Right atrium auricular region (tissue), 2 donors: Measurements from ENCODE around the gene MADD. TPM values are rescaled to one million over a fixed set of nuclear protein-coding genes. Genes with fewer than 3 reads are reported as not detected.

Experiments used
- DNase-seq: peaks from one replicate; pipeline ENCODE4 v3.0.0-alpha.2; 2019; ENCODE audit warnings: low spot score
- H3K27ac ChIP-seq, 2 donors: fragments of 200-600 bp; sonication (generic); 1 replicate in 1 of 2; 2 replicates in 1 of 2; pipeline ENCODE4 v1.5.1; 2016 to 2019
- H3K27me3 ChIP-seq, 2 donors: fragments of 200-600 bp; sonication (generic); one replicate each; pipeline versions ENCODE4 v1.5.1 to v1.6.0; 2017 to 2019
- H3K36me3 ChIP-seq: fragments of 200-600 bp; sonication (generic); one replicate; pipeline ENCODE4 v1.5.1; 2016
- H3K4me1 ChIP-seq, 2 donors: fragments of 200-600 bp; sonication (generic); one replicate each; pipeline versions ENCODE4 v1.5.1 to v1.6.0; 2017 to 2019
- H3K4me3 ChIP-seq, 2 donors: fragments of 200-600 bp; sonication (generic); 1 replicate in 1 of 2; 2 replicates in 1 of 2; pipeline ENCODE4 v1.5.1; 2017 to 2019; ENCODE audit warnings: mild to moderate bottlenecking in 1 of 2, moderate library complexity in 1 of 2
- H3K9me3 ChIP-seq, 2 donors: fragments of 200-600 bp; sonication (generic); one replicate each; pipeline ENCODE4 v1.5.1; 2019
- total RNA-seq, 2 donors: library from RNA; depleted of rRNA; stranded (reverse); fragments of >200 nt; gene quantifications; one replicate each; pipeline ENCODE4 v1.1.0, GENCODE V29; 2016
- TF ChIP-seq, protein P1 (sequence below), 2 donors: fragments of 200-600 bp; sonication (generic); IDR thresholded peaks; one replicate each; pipeline ENCODE4 v1.5.1; 2019; ENCODE audit warnings: antibody characterized with exemption in 2 of 2

MADD gene
- total RNA-seq, 2 donors from 2014 or later = 28.2 to 49.8 TPM

DNA sequence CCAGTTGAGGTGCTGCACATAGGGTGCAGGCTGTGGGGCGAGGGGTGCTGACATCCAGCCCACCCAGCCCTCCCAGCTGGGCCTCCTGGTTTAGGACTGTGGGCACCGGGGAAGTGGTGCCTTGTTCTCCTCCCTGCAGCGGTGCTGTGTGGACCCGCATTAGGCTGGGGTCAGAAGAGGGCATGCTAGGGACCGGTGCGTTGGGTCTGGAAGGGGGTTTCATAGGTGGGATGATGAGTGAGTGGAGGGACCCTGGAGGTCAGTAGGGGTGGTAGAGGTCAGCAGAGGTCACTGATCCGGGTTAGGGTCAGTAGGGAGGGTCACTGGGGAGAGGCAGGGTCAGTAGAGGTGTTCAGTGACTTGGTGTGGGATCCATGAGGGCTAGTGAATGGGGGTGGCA is 89.2 kb downstream of the MADD start:
- no peak overlapping the region for H3K27ac ChIP-seq
- H3K4me1 ChIP-seq = peaks cover 0 to 16% of the 10 kb centered on the region in 2 donors
- H3K4me3 ChIP-seq = no peak overlapping the region
- TF ChIP-seq, protein P1, sequence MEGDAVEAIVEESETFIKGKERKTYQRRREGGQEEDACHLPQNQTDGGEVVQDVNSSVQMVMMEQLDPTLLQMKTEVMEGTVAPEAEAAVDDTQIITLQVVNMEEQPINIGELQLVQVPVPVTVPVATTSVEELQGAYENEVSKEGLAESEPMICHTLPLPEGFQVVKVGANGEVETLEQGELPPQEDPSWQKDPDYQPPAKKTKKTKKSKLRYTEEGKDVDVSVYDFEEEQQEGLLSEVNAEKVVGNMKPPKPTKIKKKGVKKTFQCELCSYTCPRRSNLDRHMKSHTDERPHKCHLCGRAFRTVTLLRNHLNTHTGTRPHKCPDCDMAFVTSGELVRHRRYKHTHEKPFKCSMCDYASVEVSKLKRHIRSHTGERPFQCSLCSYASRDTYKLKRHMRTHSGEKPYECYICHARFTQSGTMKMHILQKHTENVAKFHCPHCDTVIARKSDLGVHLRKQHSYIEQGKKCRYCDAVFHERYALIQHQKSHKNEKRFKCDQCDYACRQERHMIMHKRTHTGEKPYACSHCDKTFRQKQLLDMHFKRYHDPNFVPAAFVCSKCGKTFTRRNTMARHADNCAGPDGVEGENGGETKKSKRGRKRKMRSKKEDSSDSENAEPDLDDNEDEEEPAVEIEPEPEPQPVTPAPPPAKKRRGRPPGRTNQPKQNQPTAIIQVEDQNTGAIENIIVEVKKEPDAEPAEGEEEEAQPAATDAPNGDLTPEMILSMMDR (IDR thresholded peaks at IDR 0.05) = no peak
- no peaks in the 10 kb centered on the region for H3K9me3 ChIP-seq
- no peaks in the 10 kb centered on the region for H3K27me3 ChIP-seq
- DNase-seq = no peak
- H3K36me3 ChIP-seq = no peaks in the 10 kb centered on the region

DNA sequence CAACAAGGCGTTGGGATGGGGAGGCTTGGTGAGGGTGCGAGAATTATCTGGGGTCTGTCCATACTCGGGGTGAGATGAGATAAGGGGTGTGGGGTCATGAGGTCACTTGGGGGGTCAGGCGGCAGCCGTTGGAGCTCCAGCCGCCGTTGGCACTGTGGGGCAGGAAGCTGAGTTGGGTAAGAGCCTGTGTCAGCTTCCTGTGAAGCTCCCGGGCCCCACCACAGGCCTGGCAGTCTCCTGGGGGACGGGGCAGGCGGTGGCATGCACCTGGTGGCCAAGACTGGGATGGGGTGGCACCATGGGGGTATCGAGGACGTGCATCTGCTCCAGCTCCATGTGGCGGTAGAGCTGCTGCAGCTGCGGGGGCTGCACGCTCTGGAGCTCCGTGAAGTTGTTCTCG is 89.7 kb downstream of the MADD start:
- TF ChIP-seq, protein P1 (IDR thresholded peaks at IDR 0.05) = no peak
- no peaks in the 10 kb centered on the region for H3K36me3 ChIP-seq
- no peaks in the 10 kb centered on the region for H3K27me3 ChIP-seq
- H3K27ac ChIP-seq = no peak overlapping the region
- DNase-seq = no peak
- no peak overlapping the region for H3K4me3 ChIP-seq
- H3K9me3 ChIP-seq = no peaks in the 10 kb centered on the region
- peaks cover 0 to 14% of the 10 kb centered on the region in 2 donors for H3K4me1 ChIP-seq

DNA sequence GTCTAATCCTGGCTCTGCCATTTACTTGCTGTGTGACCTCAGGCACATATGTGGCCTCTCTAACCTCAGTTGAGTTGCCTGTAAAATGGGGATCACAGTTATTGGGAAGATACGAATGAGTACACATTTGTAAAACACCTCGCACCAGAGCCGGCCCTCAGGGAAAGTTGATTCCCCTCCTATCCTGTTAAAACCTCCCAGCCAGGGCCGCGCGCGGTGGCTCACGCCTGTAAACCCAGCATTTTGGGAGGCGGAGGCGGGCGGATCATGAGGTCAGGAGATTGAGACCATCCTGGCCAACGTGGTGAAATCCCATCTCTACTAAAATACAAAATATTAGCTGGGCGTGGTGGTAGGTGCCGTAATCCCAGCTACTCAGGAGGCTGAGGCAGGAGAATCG is 90.4 kb downstream of the MADD start:
- Histone ChIP-seq H3K36me3 (no peaks in the 10 kb centered on the region), H3K4me1 (peaks cover 0 to 8% of the 10 kb centered on the region in 2 donors), H3K27me3 (no peaks in the 10 kb centered on the region), H3K4me3 (no peak overlapping the region), H3K9me3 (no peaks in the 10 kb centered on the region), H3K27ac (peak overlapping the region in 1 of 2 donors; percentile 48)
- DNase-seq = no peak
- TF ChIP-seq, protein P1 (IDR thresholded peaks at IDR 0.05) = no peak

DNA sequence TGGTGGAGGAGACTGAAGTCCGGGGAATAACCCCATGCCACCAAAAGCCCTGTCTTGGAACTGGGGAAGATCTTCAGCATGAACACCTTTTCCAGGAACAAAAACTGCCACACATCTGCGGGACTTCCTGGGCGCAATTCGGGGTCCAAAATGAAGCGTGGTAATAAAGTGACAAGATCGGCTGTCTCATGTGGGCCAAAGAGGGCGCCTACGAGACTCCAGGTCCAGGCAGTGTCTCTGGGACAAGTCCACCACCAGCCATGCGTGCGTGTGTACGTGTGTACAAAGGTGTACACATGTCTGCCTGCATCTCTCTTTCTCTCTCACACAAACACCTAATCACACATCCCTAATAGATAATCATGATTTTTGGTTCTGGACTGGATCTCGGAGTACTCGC is 91.5 kb downstream of the MADD start:
- no peak overlapping the region for H3K4me3 ChIP-seq
- no peaks in the 10 kb centered on the region for H3K36me3 ChIP-seq
- H3K4me1 ChIP-seq = peaks cover 0 to 4% of the 10 kb centered on the region in 2 donors
- H3K9me3 ChIP-seq = no peaks in the 10 kb centered on the region
- no peak for DNase-seq
- peak overlapping the region; percentile 18 to 48 for H3K27ac ChIP-seq
- TF ChIP-seq, protein P1 (IDR thresholded peaks at IDR 0.05) = no peak
- no peaks in the 10 kb centered on the region for H3K27me3 ChIP-seq

GRCh38 chr11:47366020-47366490 is 96.1 kb downstream of the MADD start:
- no peak overlapping the region for H3K27ac ChIP-seq
- no peaks in the 10 kb centered on the region for H3K9me3 ChIP-seq
- no peaks in the 10 kb centered on the region for H3K4me1 ChIP-seq
- DNase-seq = no peak
- TF ChIP-seq, protein P1 (IDR thresholded peaks at IDR 0.05) = no peak
- H3K27me3 ChIP-seq = no peaks in the 10 kb centered on the region
- H3K4me3 ChIP-seq = no peak overlapping the region
- H3K36me3 ChIP-seq = no peaks in the 10 kb centered on the region

DNA sequence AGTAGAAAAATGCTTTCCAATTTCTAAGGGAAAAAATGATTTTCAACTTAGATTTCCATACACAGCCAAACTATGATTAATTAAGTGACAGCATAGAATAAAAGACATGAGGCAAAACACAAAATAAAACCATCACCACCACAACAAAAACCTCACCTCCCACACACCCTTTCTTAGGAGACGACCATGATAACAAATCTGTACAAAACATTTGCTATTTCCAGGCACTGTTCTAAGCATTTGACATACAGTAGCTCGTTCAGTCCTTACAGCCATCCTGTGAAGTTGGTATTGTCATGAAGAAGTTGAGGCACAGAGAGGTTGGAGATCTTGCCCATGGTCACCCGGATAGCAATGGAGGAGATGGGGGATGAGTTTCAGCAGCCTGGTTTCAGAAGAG is 99.7 kb downstream of the MADD start:
- H3K9me3 ChIP-seq = no peaks in the 10 kb centered on the region
- no peak overlapping the region for H3K4me3 ChIP-seq
- H3K4me1 ChIP-seq = peaks cover 0 to 5% of the 10 kb centered on the region in 2 donors
- no peaks in the 10 kb centered on the region for H3K27me3 ChIP-seq
- H3K27ac ChIP-seq = no peak overlapping the region
- TF ChIP-seq, protein P1 (IDR thresholded peaks at IDR 0.05) = no peak
- H3K36me3 ChIP-seq = no peaks in the 10 kb centered on the region
- DNase-seq = no peak
